ENCODE data around the gene INVS. TPM values are rescaled to one million over a fixed set of nuclear protein-coding genes. Genes with fewer than 3 reads are reported as not detected.

Gene INVS
- total and polyA plus RNA-seq, 2 experiments from 2014 or later: 4.1 to 8.7 TPM

- Histone ChIP-seq H3K9me2 (ENCODE audit: insufficient read depth) (no peaks in the 10 kb centered on the region), H4K20me1 (replicated peaks; ENCODE audit: insufficient read depth) (no peaks in the 10 kb centered on the region; the same call in 1 of the 2 replicates), H3K36me3 (ENCODE audit: insufficient read depth) (no peaks in the 10 kb centered on the region), H3K27me3 (ENCODE audit: insufficient read depth) (no peaks in the 10 kb centered on the region), H3K27ac (ENCODE audit: low read depth) (no peak overlapping the region), H3K79me2 (replicated peaks; ENCODE audit: insufficient read depth) (peaks cover 9% of the 10 kb centered on the region), H3K4me3 (no peak overlapping the region), H3F3A (replicated peaks; ENCODE audit: low read depth) (no peaks in the 10 kb centered on the region), H3K4me1 (ENCODE audit: insufficient read depth) (peaks cover 7% of the 10 kb centered on the region), H3K4me2 (no peak overlapping the region), H2AFZ (no peak overlapping the region)
- Mint-ChIP-seq H3K27ac (no peak overlapping the region), H3K27me3 (ENCODE audit: insufficient read depth, low read depth, poor library complexity) (no peaks in the 10 kb centered on the region), H3K9me3 (no peaks in the 10 kb centered on the region), H3K4me1 (peaks cover 8% of the 10 kb centered on the region), H3K4me3 (no peak overlapping the region), H3K36me3 (ENCODE audit: low read depth) (no peaks in the 10 kb centered on the region)
- ATAC-seq: no peak
- DNase-seq (ENCODE audit: low spot score): no peak
- TF ChIP-seq ZNF331 (CRISPR knock-in tag; IDR thresholded peaks at IDR 0.05; ENCODE audit: low read depth) (no peak), REST (IDR thresholded peaks at IDR 0.05; ENCODE audit: unreplicated experiment) (no peak), JUNB (IDR thresholded peaks at IDR 0.05; ENCODE audit: unreplicated experiment) (no peak), CTCF (conservative IDR thresholded peaks at IDR 0.05; ENCODE audit: low read depth in 2 of 2) (no peak), ZNF462 (CRISPR knock-in tag; IDR thresholded peaks at IDR 0.05) (no peak), ETS1 (IDR thresholded peaks at IDR 0.05) (no peak), NANOG (IDR thresholded peaks at IDR 0.05; ENCODE audit: borderline replicate concordance) (no peak), EZH2 (IDR thresholded peaks at IDR 0.05; ENCODE audit: low read depth, unreplicated experiment) (no peak), POLR2AphosphoS5 (IDR thresholded peaks at IDR 0.05; ENCODE audit: low read depth) (no peak)
Measured at GRCh38 chr9:100058699-100059579, 40.1 kb upstream of the INVS start.

All from GM23338 (cell line).